Upper lobe of left lung (tissue), 6 donors: ENCODE measurements around the gene ADGRG1. TPM values are rescaled to one million over a fixed set of nuclear protein-coding genes. Genes with fewer than 3 reads are reported as not detected.
A peak's percentile ranks its signal among the peaks of the same experiment; 100 is the strongest.

Experiments
- ATAC-seq, 2 donors: fragments of 200-7000 bp; cut with Tn5 transposase; one replicate each; pipeline ENCODE4 v1.9.1; 2022; ENCODE audit warnings: mild to moderate bottlenecking in 2 of 2, moderate library complexity in 2 of 2; ENCODE audit not compliant: low FRiP score in 2 of 2
- DNase-seq, 2 donors: peaks; one replicate each; pipeline ENCODE4 v3.0.0-alpha.2; 2019 to 2020
- H3K27ac ChIP-seq, 4 donors: fragments of 200-600 bp; sonication (generic); one replicate each; pipeline ENCODE4 v1.5.1; 2016 to 2019
- H3K27me3 ChIP-seq, 4 donors: fragments of 200-600 bp; sonication (generic); one replicate each; pipeline ENCODE4 v1.5.1; 2017 to 2019
- H3K36me3 ChIP-seq, 4 donors: fragments of 200-600 bp; sonication (generic); one replicate each; pipeline ENCODE4 v1.5.1; 2016 to 2019
- H3K4me1 ChIP-seq, 4 donors: fragments of 200-600 bp; sonication (generic); one replicate each; pipeline ENCODE4 v1.5.1; 2018 to 2019
- H3K4me3 ChIP-seq, 4 donors: fragments of 200-600 bp; sonication (generic); one replicate each; pipeline ENCODE4 v1.5.1; 2017 to 2019; ENCODE audit warnings: mild to moderate bottlenecking in 2 of 4, moderate library complexity in 1 of 4
- H3K9me3 ChIP-seq, 4 donors: fragments of 200-600 bp; sonication (generic); one replicate each; pipeline ENCODE4 v1.5.1; 2018 to 2019
- EP300 ChIP-seq, 4 donors: sonication (generic); formaldehyde crosslinking; IDR thresholded peaks; one replicate each; pipeline ENCODE4 v1.5.1; 2017; ENCODE audit warnings: antibody characterized with exemption in 4 of 4, control low read depth in 2 of 4
- POLR2A ChIP-seq, 4 donors: fragments of 450-650 bp; IDR thresholded peaks; one replicate each; pipeline ENCODE4 v1.5.1; 2016 to 2017; ENCODE audit warnings: antibody characterized with exemption in 4 of 4, mild to moderate bottlenecking in 2 of 4
- POLR2AphosphoS5 ChIP-seq, 2 donors: sonication (generic); formaldehyde crosslinking; IDR thresholded peaks; one replicate each; pipeline ENCODE4 v1.5.1; 2017; ENCODE audit warnings: antibody characterized with exemption in 2 of 2
- WGBS, 2 donors: methylation state at CpG; one replicate each; pipeline ENCODE4 v1.1.5; 2017 to 2018; 5-methylcytosine and 5-hydroxymethylcytosine counted together
- total RNA-seq, 6 donors: library from RNA; depleted of rRNA in 4 of 6; stranded (reverse); fragments of >200 nt in 4 of 6; gene quantifications; one replicate each; pipeline versions ENCODE4 v1.1.0 to v1.2.1, GENCODE V29; 2016 to 2021
- TF ChIP-seq, protein P1 (sequence below), 6 experiments: fragments of 450-650 bp in 4 of 6; fragments of 200-600 bp in 2 of 6; sonication (generic) in 2 of 6; IDR thresholded peaks; one replicate each; pipeline ENCODE4 v1.5.1; 2016 to 2019; ENCODE audit warnings: antibody characterized with exemption in 6 of 6
- donor health status: DM: no; HTN: no; CAD: no; lungs with moderate emphysema.
- donor health status: DM: no; HTN: yes; CAD: no; lungs with severe emphysema.

Gene ADGRG1
- total RNA-seq, 6 donors from 2014 or later: 34.6 to 89.3 (median 40.4) TPM

GRCh38 chr16:57706717-57707116 lies 78.3 kb downstream of the ADGRG1 start:
- DNase-seq: no peak
- Histone ChIP-seq H3K27me3 (no peaks in the 10 kb centered on the region), H3K4me1 (no peaks in the 10 kb centered on the region), H3K27ac (no peak overlapping the region), H3K9me3 (no peaks in the 10 kb centered on the region), H3K36me3 (no peaks in the 10 kb centered on the region), H3K4me3 (no peak overlapping the region)
- TF ChIP-seq, protein P1, sequence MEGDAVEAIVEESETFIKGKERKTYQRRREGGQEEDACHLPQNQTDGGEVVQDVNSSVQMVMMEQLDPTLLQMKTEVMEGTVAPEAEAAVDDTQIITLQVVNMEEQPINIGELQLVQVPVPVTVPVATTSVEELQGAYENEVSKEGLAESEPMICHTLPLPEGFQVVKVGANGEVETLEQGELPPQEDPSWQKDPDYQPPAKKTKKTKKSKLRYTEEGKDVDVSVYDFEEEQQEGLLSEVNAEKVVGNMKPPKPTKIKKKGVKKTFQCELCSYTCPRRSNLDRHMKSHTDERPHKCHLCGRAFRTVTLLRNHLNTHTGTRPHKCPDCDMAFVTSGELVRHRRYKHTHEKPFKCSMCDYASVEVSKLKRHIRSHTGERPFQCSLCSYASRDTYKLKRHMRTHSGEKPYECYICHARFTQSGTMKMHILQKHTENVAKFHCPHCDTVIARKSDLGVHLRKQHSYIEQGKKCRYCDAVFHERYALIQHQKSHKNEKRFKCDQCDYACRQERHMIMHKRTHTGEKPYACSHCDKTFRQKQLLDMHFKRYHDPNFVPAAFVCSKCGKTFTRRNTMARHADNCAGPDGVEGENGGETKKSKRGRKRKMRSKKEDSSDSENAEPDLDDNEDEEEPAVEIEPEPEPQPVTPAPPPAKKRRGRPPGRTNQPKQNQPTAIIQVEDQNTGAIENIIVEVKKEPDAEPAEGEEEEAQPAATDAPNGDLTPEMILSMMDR (IDR thresholded peaks at IDR 0.05): no peak
- no peak for TF ChIP-seq POLR2A (IDR thresholded peaks at IDR 0.05)
- TF ChIP-seq POLR2AphosphoS5 (IDR thresholded peaks at IDR 0.05): no peak
- no peak for TF ChIP-seq EP300 (IDR thresholded peaks at IDR 0.05)
- 64 to 80% methylated on average over 1 of the region's 1 CpG for WGBS, 2 donors
- no peak for ATAC-seq

DNA sequence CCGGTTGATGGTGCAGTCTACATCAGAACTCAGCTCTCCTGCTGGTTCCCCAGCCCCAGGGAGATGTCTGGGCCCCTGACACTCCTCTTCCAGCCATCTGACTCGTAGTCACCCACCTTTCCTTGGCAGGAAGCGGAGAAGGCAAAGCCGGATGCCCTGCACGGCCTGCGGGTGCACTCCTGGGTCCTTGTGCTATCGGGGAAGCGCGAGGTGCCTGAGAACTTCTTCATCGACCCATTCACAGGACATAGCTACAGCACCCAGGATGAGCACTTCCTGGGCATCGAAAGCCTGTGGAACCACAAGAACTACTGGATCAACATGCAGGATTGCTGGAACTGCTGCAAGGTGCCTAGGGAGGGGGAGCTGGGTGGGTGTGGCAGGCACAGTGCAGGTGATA lies 78.9 kb downstream of the ADGRG1 start:
- Histone ChIP-seq H3K4me3 (no peak overlapping the region), H3K9me3 (no peaks in the 10 kb centered on the region), H3K36me3 (no peaks in the 10 kb centered on the region), H3K27ac (no peak overlapping the region), H3K27me3 (no peaks in the 10 kb centered on the region), H3K4me1 (no peaks in the 10 kb centered on the region)
- peak in 1 of 2 donors; percentile 36 for DNase-seq
- WGBS, 2 donors: 85 to 90% methylated on average over 10 to 11 of the region's 11 CpGs
- ATAC-seq: peak in 1 of 2 donors; percentile 40
- no peak for TF ChIP-seq POLR2A (IDR thresholded peaks at IDR 0.05)
- no peak for TF ChIP-seq EP300 (IDR thresholded peaks at IDR 0.05)
- TF ChIP-seq, protein P1 (IDR thresholded peaks at IDR 0.05): no peak
- TF ChIP-seq POLR2AphosphoS5 (IDR thresholded peaks at IDR 0.05): no peak

GRCh38 chr16:57708168-57708567 lies 79.7 kb downstream of the ADGRG1 start:
- DNase-seq: no peak
- no peaks in the 10 kb centered on the region for H3K36me3 ChIP-seq
- H3K4me1 ChIP-seq: no peaks in the 10 kb centered on the region
- H3K4me3 ChIP-seq: no peak overlapping the region
- H3K9me3 ChIP-seq: no peaks in the 10 kb centered on the region
- H3K27me3 ChIP-seq: no peaks in the 10 kb centered on the region
- no peak for TF ChIP-seq POLR2AphosphoS5 (IDR thresholded peaks at IDR 0.05)
- TF ChIP-seq, protein P1 (IDR thresholded peaks at IDR 0.05): no peak
- no peak for TF ChIP-seq EP300 (IDR thresholded peaks at IDR 0.05)
- TF ChIP-seq POLR2A (IDR thresholded peaks at IDR 0.05): no peak
- no peak for ATAC-seq
- 82 to 94% methylated on average over 3 of the region's 3 CpGs for WGBS, 2 donors
- no peak overlapping the region for H3K27ac ChIP-seq

DNA sequence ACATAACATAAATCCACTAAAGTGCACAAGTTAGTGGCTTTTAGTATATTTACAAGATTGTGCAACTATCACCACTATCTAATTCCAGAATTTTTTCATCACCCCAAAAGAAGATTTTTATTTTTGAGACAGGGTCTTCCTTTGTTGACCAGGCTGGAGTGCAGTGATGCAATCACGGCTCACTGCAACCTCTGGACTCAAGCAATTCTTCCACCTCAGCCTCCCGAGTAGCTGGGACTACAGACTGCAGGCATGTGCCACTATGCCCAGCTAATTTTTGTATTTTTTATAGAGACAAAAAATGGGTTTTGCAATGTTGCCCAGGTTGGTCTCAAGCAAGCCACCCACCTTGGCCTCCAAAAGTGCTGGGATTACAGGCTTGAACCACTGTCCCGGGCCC lies 81.2 kb downstream of the ADGRG1 start:
- H3K36me3 ChIP-seq: no peaks in the 10 kb centered on the region
- ATAC-seq (no peak), DNase-seq (no peak)
- no peaks in the 10 kb centered on the region for H3K4me1 ChIP-seq
- 77 to 88% methylated on average over 3 of the region's 3 CpGs for WGBS, 2 donors
- H3K4me3 ChIP-seq: no peak overlapping the region
- H3K9me3 ChIP-seq: no peaks in the 10 kb centered on the region
- H3K27me3 ChIP-seq: no peaks in the 10 kb centered on the region
- no peak overlapping the region for H3K27ac ChIP-seq
- no peak for TF ChIP-seq EP300 (IDR thresholded peaks at IDR 0.05)
- TF ChIP-seq POLR2A (IDR thresholded peaks at IDR 0.05): no peak
- TF ChIP-seq POLR2AphosphoS5 (IDR thresholded peaks at IDR 0.05): no peak
- TF ChIP-seq, protein P1 (IDR thresholded peaks at IDR 0.05): no peak

DNA sequence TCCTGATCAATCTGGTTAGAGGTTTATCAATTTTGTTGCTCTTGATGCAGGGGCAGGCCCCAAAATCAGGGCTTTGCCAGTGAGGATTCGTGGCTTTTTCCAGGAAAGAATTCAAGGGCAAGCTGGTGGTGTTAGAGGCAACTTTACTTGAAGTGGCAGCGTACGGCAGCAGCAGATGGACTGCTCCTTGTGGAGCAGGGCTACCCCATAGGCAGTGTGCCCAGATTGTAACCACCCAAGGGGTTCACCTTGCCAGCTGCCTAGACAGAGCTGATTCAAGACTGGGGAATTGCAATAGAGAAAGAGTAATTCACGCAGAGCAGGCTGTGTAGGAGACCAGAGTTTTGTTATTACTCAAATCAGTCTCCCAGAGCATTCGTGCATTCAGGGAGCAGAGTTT lies 82.9 kb downstream of the ADGRG1 start:
- 79 to 87% methylated on average over 5 of the region's 5 CpGs for WGBS, 2 donors
- Histone ChIP-seq H3K9me3 (no peaks in the 10 kb centered on the region), H3K36me3 (no peaks in the 10 kb centered on the region), H3K27me3 (no peaks in the 10 kb centered on the region), H3K27ac (no peak overlapping the region), H3K4me1 (no peaks in the 10 kb centered on the region), H3K4me3 (no peak overlapping the region)
- no peak for TF ChIP-seq EP300 (IDR thresholded peaks at IDR 0.05)
- TF ChIP-seq POLR2A (IDR thresholded peaks at IDR 0.05): no peak
- TF ChIP-seq POLR2AphosphoS5 (IDR thresholded peaks at IDR 0.05): no peak
- TF ChIP-seq, protein P1 (IDR thresholded peaks at IDR 0.05): no peak
- no peak for ATAC-seq
- DNase-seq: no peak
